Measurements from ENCODE around the gene SLC6A8. TPM values are rescaled to one million over a fixed set of nuclear protein-coding genes. Genes with fewer than 3 reads are reported as not detected.
"Not testable (repeated sequence)": the region's sequence is repeated elsewhere in the genome, so short reads cannot be mapped to it uniquely, and the experiment has no call there.

Gene SLC6A8
- total RNA-seq, 1 donor from 2014 or later: 3.5 TPM

- intact Hi-C loops (cut with micrococcal nuclease): loop anchor here (5.0 kb wide), 1 partner anchor 32 kb away; the partner anchor contains the start of genes ABCD1 and BCAP31
- no peak overlapping the region for H3K4me3 Mint-ChIP-seq
Measured at GRCh38 chrX:153689654-153690465, 2.1 kb downstream of the SLC6A8 start.

GRCh38 chrX:153690466-153690865 lies 2.7 kb downstream of the SLC6A8 start:
- DNase-seq: no peak
- Mint-ChIP-seq H3K4me1 (no peaks in the 10 kb centered on the region), H3K27me3 (peaks cover 11% of the 10 kb centered on the region), H3K36me3 (ENCODE audit: low read depth) (no peaks in the 10 kb centered on the region), H3K27ac (no peak overlapping the region), H3K4me3 (no peak overlapping the region), H3K9me3 (no peaks in the 10 kb centered on the region)
- intact Hi-C loops (cut with micrococcal nuclease): no loop called here

More at GRCh38 chrX:153689654-153690465, 2.1 kb downstream of the SLC6A8 start:
- H3K4me1 Mint-ChIP-seq: no peaks in the 10 kb centered on the region
- H3K36me3 Mint-ChIP-seq (ENCODE audit: low read depth): no peaks in the 10 kb centered on the region
- DNase-seq: no peak
- peaks cover 11% of the 10 kb centered on the region for H3K27me3 Mint-ChIP-seq
- no peaks in the 10 kb centered on the region for H3K9me3 Mint-ChIP-seq
- H3K27ac Mint-ChIP-seq: no peak overlapping the region

- H3K27ac Mint-ChIP-seq; H3K4me3 Mint-ChIP-seq; DNase-seq; H3K36me3 Mint-ChIP-seq (ENCODE audit: low read depth); H3K9me3 Mint-ChIP-seq; intact Hi-C loops (cut with micrococcal nuclease); H3K4me1 Mint-ChIP-seq; H3K27me3 Mint-ChIP-seq: not testable (repeated sequence)
Measured at GRCh38 chrX:153691032-153691827, 3.5 kb downstream of the SLC6A8 start.

- Mint-ChIP-seq H3K9me3 (no peaks in the 10 kb centered on the region), H3K4me3 (no peak overlapping the region), H3K27ac (no peak overlapping the region), H3K36me3 (ENCODE audit: low read depth) (no peaks in the 10 kb centered on the region), H3K27me3 (peaks cover 4% of the 10 kb centered on the region), H3K4me1 (no peaks in the 10 kb centered on the region)
- intact Hi-C loops (cut with micrococcal nuclease): no loop called here
- no peak for DNase-seq
Measured at GRCh38 chrX:153692003-153692402, 4.3 kb downstream of the SLC6A8 start.

- H3K36me3 Mint-ChIP-seq (ENCODE audit: low read depth): peaks cover 4% of the 10 kb centered on the region
- no peak for DNase-seq
Measured at GRCh38 chrX:153692611-153693156, 5.0 kb downstream of the SLC6A8 start.

GRCh38 chrX:153693216-153694086 lies 5.7 kb downstream of the SLC6A8 start:
- Mint-ChIP-seq H3K9me3 (no peaks in the 10 kb centered on the region), H3K27me3 (peaks cover 4% of the 10 kb centered on the region), H3K4me3 (no peak overlapping the region), H3K36me3 (ENCODE audit: low read depth) (peaks cover 5% of the 10 kb centered on the region), H3K27ac (no peak overlapping the region), H3K4me1 (no peaks in the 10 kb centered on the region)
- no peak for DNase-seq
- intact Hi-C loops (cut with micrococcal nuclease): no loop called here

More at GRCh38 chrX:153692611-153693156, 5.0 kb downstream of the SLC6A8 start:
- Mint-ChIP-seq H3K4me3 (no peak overlapping the region), H3K27me3 (peaks cover 4% of the 10 kb centered on the region), H3K27ac (no peak overlapping the region), H3K9me3 (no peaks in the 10 kb centered on the region), H3K4me1 (no peaks in the 10 kb centered on the region)
- intact Hi-C loops (cut with micrococcal nuclease): no loop called here

- H3K9me3 Mint-ChIP-seq; H3K27ac Mint-ChIP-seq; DNase-seq; intact Hi-C loops (cut with micrococcal nuclease); H3K4me3 Mint-ChIP-seq; H3K36me3 Mint-ChIP-seq (ENCODE audit: low read depth); H3K27me3 Mint-ChIP-seq; H3K4me1 Mint-ChIP-seq: not testable (repeated sequence)
Measured at GRCh38 chrX:153694256-153694655, 6.5 kb downstream of the SLC6A8 start.

GRCh38 chrX:153694687-153695270 lies 7.1 kb downstream of the SLC6A8 start:
- Mint-ChIP-seq H3K27ac (no peak overlapping the region), H3K27me3 (peaks cover 3% of the 10 kb centered on the region), H3K9me3 (no peaks in the 10 kb centered on the region), H3K4me1 (no peaks in the 10 kb centered on the region), H3K4me3 (no peak overlapping the region), H3K36me3 (ENCODE audit: low read depth) (peaks cover 5% of the 10 kb centered on the region)
- no peak for DNase-seq
- intact Hi-C loops (cut with micrococcal nuclease): no loop called here

GRCh38 chrX:153696100-153696499 lies 8.4 kb downstream of the SLC6A8 start:
- intact Hi-C loops (cut with micrococcal nuclease): no loop called here
- no peaks in the 10 kb centered on the region for H3K27me3 Mint-ChIP-seq
- peaks cover 7% of the 10 kb centered on the region for H3K36me3 Mint-ChIP-seq (ENCODE audit: low read depth)
- no peak for DNase-seq
- H3K4me3 Mint-ChIP-seq: no peak overlapping the region
- H3K4me1 Mint-ChIP-seq: no peaks in the 10 kb centered on the region
- H3K27ac Mint-ChIP-seq: no peak overlapping the region
- no peaks in the 10 kb centered on the region for H3K9me3 Mint-ChIP-seq

GRCh38 chrX:153696538-153696937 lies 8.8 kb downstream of the SLC6A8 start:
- DNase-seq; H3K9me3 Mint-ChIP-seq; H3K4me1 Mint-ChIP-seq; H3K27me3 Mint-ChIP-seq; H3K36me3 Mint-ChIP-seq (ENCODE audit: low read depth); H3K4me3 Mint-ChIP-seq; H3K27ac Mint-ChIP-seq; intact Hi-C loops (cut with micrococcal nuclease): not testable (repeated sequence)

- H3K27me3 Mint-ChIP-seq; DNase-seq; H3K4me3 Mint-ChIP-seq; intact Hi-C loops (cut with micrococcal nuclease); H3K4me1 Mint-ChIP-seq; H3K36me3 Mint-ChIP-seq (ENCODE audit: low read depth); H3K9me3 Mint-ChIP-seq; H3K27ac Mint-ChIP-seq: not testable (repeated sequence)
Measured at GRCh38 chrX:153696986-153697722, 9.4 kb downstream of the SLC6A8 start.

- Mint-ChIP-seq H3K4me1 (no peaks in the 10 kb centered on the region), H3K4me3 (no peak overlapping the region), H3K36me3 (ENCODE audit: low read depth) (peaks cover 7% of the 10 kb centered on the region), H3K27me3 (no peaks in the 10 kb centered on the region), H3K9me3 (no peaks in the 10 kb centered on the region), H3K27ac (no peak overlapping the region)
- intact Hi-C loops (cut with micrococcal nuclease): no loop called here
- no peak for DNase-seq
Measured at GRCh38 chrX:153697924-153698865, 10.5 kb downstream of the SLC6A8 start.
